ES-I3 (cell line): ENCODE measurements around the gene XPR1.

Experiments
- H3K36me3 ChIP-seq: 2 replicates; pipeline ENCODE4 v1.6.1; 2013; ENCODE audit warnings: mild to moderate bottlenecking, low read length, control low read depth, moderate library complexity; ENCODE audit not compliant: insufficient read depth
- H3K4me1 ChIP-seq: 2 replicates; pipeline ENCODE4 v1.6.1; 2013; ENCODE audit warnings: mild to moderate bottlenecking, control low read depth, low read length; ENCODE audit not compliant: insufficient read depth
- H3K9ac ChIP-seq: 2 replicates; pipeline ENCODE4 v1.6.1; 2013; ENCODE audit warnings: low read depth, mild to moderate bottlenecking, low read length, moderate library complexity
- H3K9me3 ChIP-seq: 2 replicates; pipeline ENCODE4 v1.6.1; 2013; ENCODE audit warnings: mild to moderate bottlenecking, low read length, moderate library complexity; ENCODE audit not compliant: control insufficient read depth, insufficient read depth

The XPR1 gene

GRCh38 chr1:180606155-180606554 is 25.7 kb upstream of the XPR1 start:
- H3K9me3 ChIP-seq, result no peaks in the 10 kb centered on the region
- no peaks in the 10 kb centered on the region for H3K36me3 ChIP-seq
- no peak overlapping the region for H3K9ac ChIP-seq
- peaks cover 10% of the 10 kb centered on the region for H3K4me1 ChIP-seq

- Histone ChIP-seq H3K9me3 (no peaks in the 10 kb centered on the region), H3K36me3 (no peaks in the 10 kb centered on the region), H3K9ac (no peak overlapping the region), H3K4me1 (peaks cover 12% of the 10 kb centered on the region)
Observed at GRCh38 chr1:180609643-180610555, 21.9 kb upstream of the XPR1 start.

GRCh38 chr1:180610556-180611015 is 21.2 kb upstream of the XPR1 start:
- H3K4me1 ChIP-seq, result peaks cover 12% of the 10 kb centered on the region
- H3K9me3 ChIP-seq, result no peaks in the 10 kb centered on the region
- H3K36me3 ChIP-seq, result no peaks in the 10 kb centered on the region
- no peak overlapping the region for H3K9ac ChIP-seq

GRCh38 chr1:180611016-180611930 is 20.5 kb upstream of the XPR1 start:
- Histone ChIP-seq H3K36me3 (no peaks in the 10 kb centered on the region), H3K9me3 (no peaks in the 10 kb centered on the region), H3K9ac (no peak overlapping the region), H3K4me1 (peaks cover 12% of the 10 kb centered on the region)

- H3K9me3 ChIP-seq, result no peaks in the 10 kb centered on the region
- peaks cover 12% of the 10 kb centered on the region for H3K4me1 ChIP-seq
- H3K9ac ChIP-seq, result no peak overlapping the region
Observed at GRCh38 chr1:180612632-180613031, 19.2 kb upstream of the XPR1 start.

GRCh38 chr1:180614730-180615129 is 17.1 kb upstream of the XPR1 start:
- Histone ChIP-seq H3K9ac (no peak overlapping the region), H3K36me3 (no peaks in the 10 kb centered on the region), H3K9me3 (no peaks in the 10 kb centered on the region)

More at GRCh38 chr1:180612632-180613031, 19.2 kb upstream of the XPR1 start:
- H3K36me3 ChIP-seq, result no peaks in the 10 kb centered on the region

GRCh38 chr1:180615493-180616290 is 16.1 kb upstream of the XPR1 start:
- no peaks in the 10 kb centered on the region for H3K9me3 ChIP-seq
- no peak overlapping the region for H3K9ac ChIP-seq
- H3K36me3 ChIP-seq, result no peaks in the 10 kb centered on the region
- peaks cover 6% of the 10 kb centered on the region for H3K4me1 ChIP-seq

More at GRCh38 chr1:180614730-180615129, 17.1 kb upstream of the XPR1 start:
- peaks cover 12% of the 10 kb centered on the region for H3K4me1 ChIP-seq

- Histone ChIP-seq H3K9me3 (no peaks in the 10 kb centered on the region), H3K4me1 (no peaks in the 10 kb centered on the region), H3K9ac (no peak overlapping the region), H3K36me3 (no peaks in the 10 kb centered on the region)
Observed at GRCh38 chr1:180616439-180616838, 15.4 kb upstream of the XPR1 start.

GRCh38 chr1:180617774-180618395 is 13.9 kb upstream of the XPR1 start:
- Histone ChIP-seq H3K36me3 (no peaks in the 10 kb centered on the region), H3K9ac (no peak overlapping the region), H3K4me1 (no peaks in the 10 kb centered on the region), H3K9me3 (no peaks in the 10 kb centered on the region)

GRCh38 chr1:180620581-180620980 is 11.2 kb upstream of the XPR1 start:
- Histone ChIP-seq H3K4me1 (peaks cover 2% of the 10 kb centered on the region; the same call in 1 of the 2 replicates), H3K9ac (no peak overlapping the region), H3K36me3 (no peaks in the 10 kb centered on the region)

GRCh38 chr1:180622658-180623508 is 8.9 kb upstream of the XPR1 start:
- H3K9ac ChIP-seq, result no peak overlapping the region
- H3K4me1 ChIP-seq, result peaks cover 2% of the 10 kb centered on the region; the same call in 1 of the 2 replicates
- H3K9me3 ChIP-seq, result no peaks in the 10 kb centered on the region
- no peaks in the 10 kb centered on the region for H3K36me3 ChIP-seq

More at GRCh38 chr1:180620581-180620980, 11.2 kb upstream of the XPR1 start:
- no peaks in the 10 kb centered on the region for H3K9me3 ChIP-seq

- peaks cover 2% of the 10 kb centered on the region; the same call in 1 of the 2 replicates for H3K4me1 ChIP-seq
- no peak overlapping the region for H3K9ac ChIP-seq
- no peaks in the 10 kb centered on the region for H3K36me3 ChIP-seq
- no peaks in the 10 kb centered on the region for H3K9me3 ChIP-seq
Observed at GRCh38 chr1:180623579-180624347, 8.1 kb upstream of the XPR1 start.
